GM12891 (cell line): Measurements from ENCODE around the gene TMEM126B.

Experiments
- POLR2A ChIP-seq: IDR thresholded peaks from 2 replicates; pipeline ENCODE4 v1.6.1; 2011; ENCODE audit warnings: low read depth, low read length, control low read depth
- POLR2AphosphoS5 ChIP-seq: IDR thresholded peaks from 2 replicates; pipeline ENCODE4 v1.6.1; 2011; ENCODE audit warnings: low read depth, low read length, control low read depth
- POU2F2 ChIP-seq: IDR thresholded peaks from 2 replicates; pipeline ENCODE4 v1.6.1; 2011; ENCODE audit warnings: low read depth, mild to moderate bottlenecking, control low read depth, low read length, moderate library complexity

DNA sequence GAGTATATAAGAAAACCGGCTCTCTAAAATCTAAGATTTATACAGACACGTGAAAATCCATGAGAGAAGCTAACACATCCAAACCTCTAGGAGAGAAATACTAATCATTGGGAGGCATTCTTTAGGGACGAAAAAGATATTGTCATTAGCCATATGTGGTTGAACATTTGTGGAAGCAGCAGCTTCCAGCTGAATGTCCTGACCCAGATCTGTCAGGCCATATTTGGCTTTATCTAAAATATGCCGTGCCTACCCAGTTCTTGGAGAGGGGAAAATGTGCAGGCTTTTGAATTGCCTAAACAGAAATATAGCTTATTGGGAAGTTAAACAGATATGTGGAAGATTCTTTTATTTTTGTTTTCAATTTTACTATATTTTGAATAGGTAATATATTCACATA, 51.2 kb downstream of the TMEM126B start:
- TF ChIP-seq POLR2AphosphoS5 (no peak), POLR2A (no peak), POU2F2 (no peak)
